H9 (cell line): ENCODE measurements around the gene CCBE1. TPM values are rescaled to one million over a fixed set of nuclear protein-coding genes. Genes with fewer than 3 reads are reported as not detected.
A peak's percentile ranks its signal among the peaks of the same experiment; 100 is the strongest.

Experiments
- DNase-seq: peaks from one replicate; pipeline ENCODE4 v3.0.0-alpha.2; 2017
- H2AFZ ChIP-seq: one replicate; pipeline ENCODE4 v1.6.1; 2013; ENCODE audit warnings: mild to moderate bottlenecking, low read length, control low read depth, moderate library complexity
- H2AK5ac ChIP-seq: 2 replicates; pipeline ENCODE4 v1.6.1; 2013; ENCODE audit warnings: low read length, control low read depth, mixed read lengths; ENCODE audit not compliant: insufficient read length
- H2BK120ac ChIP-seq: one replicate; pipeline ENCODE4 v1.6.1; 2013; ENCODE audit warnings: low read depth, mild to moderate bottlenecking, low read length, control low read depth, inconsistent platforms; ENCODE audit not compliant: poor library complexity, severe bottlenecking
- H2BK12ac ChIP-seq: 2 replicates; pipeline ENCODE4 v1.6.1; 2013; ENCODE audit warnings: low read length, control low read depth, mixed read lengths, low read depth; ENCODE audit not compliant: insufficient read length
- H2BK15ac ChIP-seq: 2 replicates; pipeline ENCODE4 v1.6.1; 2013; ENCODE audit warnings: low read depth, low read length, control low read depth
- H2BK20ac ChIP-seq: one replicate; pipeline ENCODE4 v1.6.1; 2013; ENCODE audit warnings: low read depth, mild to moderate bottlenecking, low read length, control low read depth, inconsistent platforms; ENCODE audit not compliant: poor library complexity, severe bottlenecking
- H2BK5ac ChIP-seq: 2 replicates; pipeline ENCODE4 v1.6.1; 2013; ENCODE audit warnings: low read length, control low read depth, mixed read lengths; ENCODE audit not compliant: insufficient read length
- H3K14ac ChIP-seq: 2 replicates; pipeline ENCODE4 v1.6.1; 2013; ENCODE audit warnings: low read length, control low read depth; ENCODE audit not compliant: insufficient read depth
- H3K18ac ChIP-seq: 2 replicates; pipeline ENCODE4 v1.6.1; 2013; ENCODE audit warnings: low read depth, mild to moderate bottlenecking, mixed read lengths, low read length, control low read depth; ENCODE audit not compliant: insufficient read length
- H3K23ac ChIP-seq: 2 replicates; pipeline ENCODE4 v1.6.1; 2013; ENCODE audit warnings: low read length, control low read depth, mixed read lengths, low read depth; ENCODE audit not compliant: insufficient read length
- H3K23me2 ChIP-seq: 2 replicates; pipeline ENCODE4 v1.6.1; 2013; ENCODE audit warnings: low read depth, mild to moderate bottlenecking, mixed read lengths, low read length, control low read depth; ENCODE audit not compliant: insufficient read length, poor library complexity, severe bottlenecking
- H3K27ac ChIP-seq: 2 replicates; pipeline ENCODE4 v1.5.1; 2013; ENCODE audit warnings: low read length, control low read depth, mixed read lengths, low read depth; ENCODE audit not compliant: insufficient read length
- H3K27me3 ChIP-seq: 2 replicates; pipeline ENCODE4 v1.6.1; 2013; ENCODE audit warnings: low read length, control low read depth, inconsistent platforms; ENCODE audit not compliant: insufficient read depth
- H3K4ac ChIP-seq: 2 replicates; pipeline ENCODE4 v1.6.1; 2013; ENCODE audit warnings: low read depth, mild to moderate bottlenecking, control low read depth, inconsistent platforms, low read length, moderate library complexity
- H3K4me1 ChIP-seq: 2 replicates; pipeline ENCODE4 v1.6.1; 2013; ENCODE audit warnings: low read length, control low read depth, inconsistent platforms; ENCODE audit not compliant: insufficient read depth
- H3K4me2 ChIP-seq: 2 replicates; pipeline ENCODE4 v1.6.1; 2013; ENCODE audit warnings: low read length, control low read depth, mixed read lengths; ENCODE audit not compliant: insufficient read length, insufficient read depth
- H3K56ac ChIP-seq: 2 replicates; pipeline ENCODE4 v1.6.1; 2013; ENCODE audit warnings: low read depth, mild to moderate bottlenecking, mixed read lengths, low read length, control low read depth; ENCODE audit not compliant: insufficient read length
- H3K79me1 ChIP-seq: 2 replicates; pipeline ENCODE4 v1.6.1; 2013; ENCODE audit warnings: low read depth, mild to moderate bottlenecking, moderate library complexity, low read length, control low read depth, inconsistent platforms; ENCODE audit not compliant: insufficient read depth, poor library complexity, severe bottlenecking
- H3K79me2 ChIP-seq: 2 replicates; pipeline ENCODE4 v1.6.1; 2013; ENCODE audit warnings: low read length, control low read depth, inconsistent platforms; ENCODE audit not compliant: insufficient read depth
- H3K9ac ChIP-seq: 2 replicates; pipeline ENCODE4 v1.6.1; 2013; ENCODE audit warnings: low read length, control low read depth, mixed read lengths; ENCODE audit not compliant: insufficient read length; ENCODE audit errors: extremely low read depth
- H3K9me3 ChIP-seq: one replicate; pipeline ENCODE4 v1.6.1; 2013; ENCODE audit warnings: low read depth, low read length, inconsistent platforms; ENCODE audit not compliant: control insufficient read depth
- H3T11ph ChIP-seq: one replicate; pipeline ENCODE4 v1.6.1; 2013; ENCODE audit warnings: mild to moderate bottlenecking, low read length, control low read depth, inconsistent platforms
- H4K20me1 ChIP-seq: one replicate; pipeline ENCODE4 v1.6.1; 2013; ENCODE audit not compliant: control insufficient read depth, insufficient read length, insufficient read depth
- H4K5ac ChIP-seq: 2 replicates; pipeline ENCODE4 v1.6.1; 2013; ENCODE audit warnings: low read depth, mild to moderate bottlenecking, mixed read lengths, low read length, control low read depth; ENCODE audit not compliant: insufficient read length
- H4K8ac ChIP-seq: replicated peaks from 2 replicates; pipeline ENCODE4 v1.6.1; 2013; ENCODE audit warnings: low read length, control low read depth, mixed read lengths, low read depth; ENCODE audit not compliant: insufficient read length
- H4K91ac ChIP-seq: 2 replicates; pipeline ENCODE4 v1.6.1; 2013; ENCODE audit warnings: low read depth, mild to moderate bottlenecking, moderate library complexity, mixed read lengths, low read length, control low read depth; ENCODE audit not compliant: insufficient read length
- H3K27ac Mint-ChIP-seq, 3 experiments: 2 replicates in 2 of 3; 3 replicates in 1 of 3; pipeline ENCODE4 v1.8.0; 2020 to 2021; ENCODE audit warnings: mixed read lengths in 3 of 3, mild to moderate bottlenecking in 1 of 3, moderate library complexity in 1 of 3
- H3K27me3 Mint-ChIP-seq: 2 replicates; pipeline ENCODE4 v1.8.0; 2021; ENCODE audit warnings: low read depth, mild to moderate bottlenecking, moderate library complexity, mixed read lengths
- H3K36me3 Mint-ChIP-seq, 3 experiments: 2 replicates in 2 of 3; 3 replicates in 1 of 3; pipeline ENCODE4 v1.8.0; 2020 to 2021; ENCODE audit warnings: low read depth in 3 of 3, mixed read lengths in 3 of 3; ENCODE audit not compliant: insufficient read depth in 1 of 3
- H3K4me1 Mint-ChIP-seq, 2 experiments: 2 replicates each; pipeline ENCODE4 v1.8.0; 2020; ENCODE audit warnings: mixed read lengths in 2 of 2
- H3K4me3 Mint-ChIP-seq, 2 experiments: 2 replicates in 1 of 2; 3 replicates in 1 of 2; pipeline ENCODE4 v1.8.0; 2020 to 2021; ENCODE audit warnings: mild to moderate bottlenecking in 2 of 2, mixed read lengths in 2 of 2, moderate library complexity in 1 of 2
- H3K9me3 Mint-ChIP-seq, 2 experiments: 2 replicates in 1 of 2; 3 replicates in 1 of 2; pipeline ENCODE4 v1.8.0; 2020; ENCODE audit warnings: mild to moderate bottlenecking in 2 of 2, mixed read lengths in 2 of 2, moderate library complexity in 1 of 2
- CTCF ChIP-seq: fragments of 200-600 bp; sonication (generic); conservative IDR thresholded peaks from 3 replicates; pipeline ENCODE4 v1.8.0; 2021; ENCODE audit warnings: antibody characterized with exemption, mild to moderate bottlenecking
- WGBS: extraction: QIAGEN DNeasy Blood & Tissue Kit; methylation state at CpG from one replicate; pipeline ENCODE4 v1.1.7; 2013; ENCODE audit warnings: missing lambda C conversion rate, low lambda C conversion rate, mixed read lengths; ENCODE audit not compliant: insufficient read length; ENCODE audit errors: extremely low coverage; 5-methylcytosine and 5-hydroxymethylcytosine counted together
- total RNA-seq: library from RNA; stranded (reverse); gene quantifications from 2 replicates; pipeline ENCODE4 v1.2.1, GENCODE V29; 2021

Gene CCBE1
- total RNA-seq, 1 experiment from 2014 or later = 0.39 TPM

DNA sequence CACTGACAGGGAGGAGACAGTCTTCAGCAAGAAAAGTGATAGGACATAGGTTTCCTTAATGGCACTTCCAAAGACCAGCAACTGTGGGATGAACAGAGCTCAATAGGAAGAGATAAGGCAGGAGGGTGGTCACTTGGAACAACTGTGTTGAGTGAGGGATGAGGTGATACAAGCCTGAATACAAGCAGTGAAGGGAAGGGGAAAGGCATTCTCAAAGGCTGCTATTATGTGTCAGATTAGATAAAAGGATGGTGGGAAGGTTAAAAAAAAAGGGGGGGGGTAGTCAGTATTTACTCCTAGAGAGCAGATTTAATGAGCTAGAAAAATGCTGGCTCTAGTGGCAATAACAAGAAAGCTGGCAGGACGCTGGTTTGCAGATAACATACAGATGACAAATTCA, 25.7 kb downstream of the CCBE1 start:
- Histone ChIP-seq H3K14ac (no peak overlapping the region), H3K4ac (no peak overlapping the region), H3K18ac (no peak overlapping the region), H2BK12ac (no peak overlapping the region), H4K20me1 (no peaks in the 10 kb centered on the region), H3K9ac (no peak overlapping the region), H3K4me1 (no peaks in the 10 kb centered on the region), H2AFZ (no peak overlapping the region), H4K5ac (no peak overlapping the region), H3K23me2 (no peaks in the 10 kb centered on the region), H4K8ac (no peak overlapping the region), H2AK5ac (no peak overlapping the region), H3K23ac (no peak overlapping the region), H4K91ac (no peak overlapping the region), H3K27me3 (no peaks in the 10 kb centered on the region), H3K9me3 (no peaks in the 10 kb centered on the region), H2BK120ac (no peak overlapping the region), H3K79me1 (no peaks in the 10 kb centered on the region), H2BK20ac (no peak overlapping the region), H3K56ac (no peak overlapping the region), H3K4me2 (no peak overlapping the region), H3K79me2 (no peaks in the 10 kb centered on the region), H3T11ph (no peak overlapping the region), H2BK15ac (no peak overlapping the region), H2BK5ac (no peak overlapping the region), H3K27ac (no peak overlapping the region)
- Mint-ChIP-seq H3K27ac (peak overlapping the region in 1 of 3 experiments; percentile 36; a peak in 1 of 7 replicates), H3K4me1 (no peaks in the 10 kb centered on the region), H3K4me3 (no peak overlapping the region), H3K9me3 (no peaks in the 10 kb centered on the region), H3K36me3 (no peaks in the 10 kb centered on the region; a peak in 1 of 7 replicates), H3K27me3 (no peaks in the 10 kb centered on the region; the same call in 1 of the 2 replicates)
- no peak for TF ChIP-seq CTCF
- WGBS = no CpG with 5 or more reads among the region's 1 CpG
- no peak for DNase-seq
